GM20000 (cell line): Measurements from ENCODE around the gene WFIKKN1.
A peak's percentile ranks its signal among the peaks of the same experiment; 100 is the strongest.

ENCODE experiments used
- DNase-seq: peaks from one replicate; pipeline ENCODE4 v3.0.0; 2012; ENCODE audit warnings: low spot score
- CTCF ChIP-seq: IDR thresholded peaks from 2 replicates; pipeline ENCODE4 v1.5.1; 2012; ENCODE audit warnings: mild to moderate bottlenecking, control low read depth; ENCODE audit errors: extremely low read depth, missing control alignments

WFIKKN1 gene

DNA sequence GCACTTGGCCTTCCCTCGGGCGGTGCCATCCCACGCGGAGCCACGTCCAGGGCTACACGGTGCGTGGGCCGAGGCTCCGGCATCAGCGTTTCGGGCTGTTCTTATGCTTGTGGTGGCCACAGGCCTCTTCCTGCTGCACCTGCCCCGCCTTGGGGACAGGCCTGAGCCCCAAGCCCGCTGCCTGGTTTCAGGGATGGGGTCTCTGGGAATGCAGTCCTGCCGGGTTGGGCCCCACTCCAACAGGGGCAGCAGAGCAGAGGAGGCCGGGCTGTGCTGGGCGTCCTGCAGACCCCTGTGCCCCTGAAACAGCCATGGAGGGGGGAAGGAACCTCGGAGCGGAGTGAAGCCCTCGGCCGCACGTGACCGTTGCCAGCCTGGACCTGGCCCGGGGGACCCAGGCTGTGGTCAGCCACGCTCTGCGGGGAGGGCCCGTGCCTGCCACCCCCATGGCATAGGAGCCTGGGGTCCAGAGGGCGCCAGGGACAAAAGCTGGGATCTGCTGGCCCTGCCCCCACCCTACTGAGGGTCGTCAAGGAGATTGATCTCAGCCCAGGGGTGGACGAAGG is 453 bp upstream of the WFIKKN1 start:
- TF ChIP-seq CTCF, result no peak
- no peak for DNase-seq

- DNase-seq, result no peak
- no peak for TF ChIP-seq CTCF
These were observed 1.1 kb downstream of the WFIKKN1 start for GRCh38 chr16:631808-632358.

DNA sequence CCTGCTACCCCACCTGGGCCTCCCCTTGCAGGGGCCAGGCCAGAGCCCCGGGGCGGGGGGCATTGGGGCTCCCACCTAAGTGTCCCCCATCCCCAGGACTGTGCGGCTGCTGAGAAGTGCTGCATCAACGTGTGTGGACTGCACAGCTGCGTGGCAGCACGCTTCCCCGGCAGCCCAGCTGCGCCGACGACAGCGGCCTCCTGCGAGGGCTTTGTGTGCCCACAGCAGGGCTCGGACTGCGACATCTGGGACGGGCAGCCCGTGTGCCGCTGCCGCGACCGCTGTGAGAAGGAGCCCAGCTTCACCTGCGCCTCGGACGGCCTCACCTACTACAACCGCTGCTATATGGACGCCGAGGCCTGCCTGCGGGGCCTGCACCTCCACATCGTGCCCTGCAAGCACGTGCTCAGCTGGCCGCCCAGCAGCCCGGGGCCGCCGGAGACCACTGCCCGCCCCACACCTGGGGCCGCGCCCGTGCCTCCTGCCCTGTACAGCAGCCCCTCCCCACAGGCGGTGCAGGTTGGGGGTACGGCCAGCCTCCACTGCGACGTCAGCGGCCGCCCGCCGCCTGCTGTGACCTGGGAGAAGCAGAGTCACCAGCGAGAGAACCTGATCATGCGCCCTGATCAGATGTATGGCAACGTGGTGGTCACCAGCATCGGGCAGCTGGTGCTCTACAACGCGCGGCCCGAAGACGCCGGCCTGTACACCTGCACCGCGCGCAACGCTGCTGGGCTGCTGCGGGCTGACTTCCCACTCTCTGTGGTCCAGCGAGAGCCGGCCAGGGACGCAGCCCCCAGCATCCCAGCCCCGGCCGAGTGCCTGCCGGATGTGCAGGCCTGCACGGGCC is 1.9 kb downstream of the WFIKKN1 start:
- DNase-seq, result no peak
- no peak for TF ChIP-seq CTCF

GRCh38 chr16:633336-634050 is 2.7 kb downstream of the WFIKKN1 start:
- TF ChIP-seq CTCF, result no peak
- DNase-seq, result no peak

DNA sequence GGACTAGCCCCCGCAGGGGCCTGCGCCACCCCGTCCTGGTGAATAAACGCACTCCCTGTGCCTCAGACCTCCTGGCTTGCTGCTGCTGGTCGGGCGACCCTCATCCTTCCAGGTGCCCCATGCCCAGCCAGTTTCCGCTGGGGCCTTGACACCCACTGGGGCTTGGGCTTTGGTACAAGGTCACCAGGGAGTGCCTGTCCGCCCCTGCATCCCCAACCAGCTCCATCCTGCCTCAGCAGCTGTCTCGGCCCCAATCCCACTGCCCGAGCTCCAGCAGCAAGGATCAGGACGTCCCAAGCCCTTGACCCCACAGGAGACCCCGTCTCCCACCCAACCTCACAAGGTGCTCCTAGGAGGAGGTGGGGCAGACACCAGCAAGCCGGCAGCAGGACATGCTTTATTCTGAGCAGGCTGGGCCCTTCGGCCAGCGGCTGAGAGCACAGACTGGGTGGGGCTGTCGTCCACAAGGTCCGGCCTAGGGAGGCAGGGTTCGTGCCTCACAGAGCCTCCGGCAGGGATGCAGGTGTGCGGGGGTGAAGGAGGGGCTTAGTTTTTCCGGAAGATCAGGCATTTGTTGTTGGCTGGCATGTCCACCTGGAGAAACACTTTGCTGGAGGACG is 3.4 kb downstream of the WFIKKN1 start:
- no peak for TF ChIP-seq CTCF
- no peak for DNase-seq

DNA sequence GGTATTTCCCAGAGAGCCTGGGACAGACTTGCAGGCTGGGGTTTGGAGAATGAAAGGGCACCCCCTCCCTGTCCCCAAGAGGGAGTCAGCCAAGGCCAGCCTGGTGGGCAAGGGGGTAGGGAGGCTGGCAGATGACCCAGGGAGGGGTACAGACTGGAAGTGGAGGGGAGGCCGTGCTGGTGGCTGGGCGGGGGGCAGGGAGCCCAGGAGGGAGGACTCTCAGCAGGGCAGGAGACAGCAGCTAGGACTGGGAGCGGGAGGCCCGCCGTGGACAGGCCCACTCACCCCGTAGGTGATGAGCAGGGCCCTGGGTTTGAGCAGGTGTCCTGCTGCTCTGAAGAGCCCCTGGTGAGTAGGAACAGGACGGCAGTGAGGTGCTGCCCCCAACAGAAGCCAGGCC is 4.2 kb downstream of the WFIKKN1 start:
- no peak for TF ChIP-seq CTCF
- peak; percentile 29 for DNase-seq
